Measurements from ENCODE around the gene TYW3.

DNA sequence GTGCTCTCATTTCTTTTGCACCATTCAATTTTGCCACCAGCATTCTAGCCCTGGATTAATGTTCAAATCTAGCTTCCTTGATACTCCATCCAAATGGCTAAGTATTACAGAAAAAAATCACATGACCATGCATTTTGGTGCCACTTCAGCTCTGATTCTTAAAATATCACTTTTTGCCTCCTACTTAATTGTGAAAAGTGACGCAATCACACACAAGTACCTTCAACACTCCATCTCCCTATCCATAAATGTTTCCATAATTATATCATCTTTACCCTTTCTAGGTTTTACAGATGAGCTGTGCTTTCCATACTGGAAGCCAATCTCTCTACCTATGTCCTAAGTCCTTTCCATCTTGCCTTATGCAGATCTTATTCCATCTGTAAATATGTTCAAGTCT is 16.1 kb upstream of the TYW3 start:
- TF ChIP-seq CTCF (IDR thresholded peaks at IDR 0.05; ENCODE audit: low read depth, low read length) (no peak), EZH2phosphoT487 (IDR thresholded peaks at IDR 0.05; ENCODE audit: low read depth) (no peak)

Data from OCI-LY3 (cell line).